ENCODE measurements around the gene NIPAL4.

NIPAL4 gene

DNA sequence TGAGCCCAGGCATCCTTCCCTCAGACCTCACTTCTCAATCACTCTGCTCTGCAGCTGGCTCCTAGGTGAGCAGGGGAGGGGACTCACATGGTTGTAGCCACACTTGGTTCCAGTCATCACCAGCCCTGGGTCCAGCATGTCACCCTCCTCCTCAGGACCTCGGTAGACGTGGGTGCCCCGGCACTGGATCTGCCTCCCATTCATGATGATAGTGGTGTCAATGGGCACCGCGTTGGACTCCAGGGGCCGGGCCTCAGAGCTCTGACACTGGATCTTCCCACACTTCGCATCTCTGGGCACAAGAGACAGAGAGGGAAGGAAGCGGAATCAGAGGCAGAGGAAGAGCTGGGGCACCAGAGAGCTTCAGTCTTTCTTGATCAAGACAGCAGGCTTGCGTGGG, 32.9 kb downstream of the NIPAL4 start:
- no peak overlapping the region for H3K4me3 ChIP-seq (ENCODE audit: control insufficient read depth, low read depth, low read length)
- DNase-seq (ENCODE audit: low read depth): no peak
- TF ChIP-seq, protein P1, sequence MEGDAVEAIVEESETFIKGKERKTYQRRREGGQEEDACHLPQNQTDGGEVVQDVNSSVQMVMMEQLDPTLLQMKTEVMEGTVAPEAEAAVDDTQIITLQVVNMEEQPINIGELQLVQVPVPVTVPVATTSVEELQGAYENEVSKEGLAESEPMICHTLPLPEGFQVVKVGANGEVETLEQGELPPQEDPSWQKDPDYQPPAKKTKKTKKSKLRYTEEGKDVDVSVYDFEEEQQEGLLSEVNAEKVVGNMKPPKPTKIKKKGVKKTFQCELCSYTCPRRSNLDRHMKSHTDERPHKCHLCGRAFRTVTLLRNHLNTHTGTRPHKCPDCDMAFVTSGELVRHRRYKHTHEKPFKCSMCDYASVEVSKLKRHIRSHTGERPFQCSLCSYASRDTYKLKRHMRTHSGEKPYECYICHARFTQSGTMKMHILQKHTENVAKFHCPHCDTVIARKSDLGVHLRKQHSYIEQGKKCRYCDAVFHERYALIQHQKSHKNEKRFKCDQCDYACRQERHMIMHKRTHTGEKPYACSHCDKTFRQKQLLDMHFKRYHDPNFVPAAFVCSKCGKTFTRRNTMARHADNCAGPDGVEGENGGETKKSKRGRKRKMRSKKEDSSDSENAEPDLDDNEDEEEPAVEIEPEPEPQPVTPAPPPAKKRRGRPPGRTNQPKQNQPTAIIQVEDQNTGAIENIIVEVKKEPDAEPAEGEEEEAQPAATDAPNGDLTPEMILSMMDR (IDR thresholded peaks at IDR 0.05; ENCODE audit: control insufficient read depth, insufficient read depth, low read depth, low read length, missing control alignments): no peak

DNA sequence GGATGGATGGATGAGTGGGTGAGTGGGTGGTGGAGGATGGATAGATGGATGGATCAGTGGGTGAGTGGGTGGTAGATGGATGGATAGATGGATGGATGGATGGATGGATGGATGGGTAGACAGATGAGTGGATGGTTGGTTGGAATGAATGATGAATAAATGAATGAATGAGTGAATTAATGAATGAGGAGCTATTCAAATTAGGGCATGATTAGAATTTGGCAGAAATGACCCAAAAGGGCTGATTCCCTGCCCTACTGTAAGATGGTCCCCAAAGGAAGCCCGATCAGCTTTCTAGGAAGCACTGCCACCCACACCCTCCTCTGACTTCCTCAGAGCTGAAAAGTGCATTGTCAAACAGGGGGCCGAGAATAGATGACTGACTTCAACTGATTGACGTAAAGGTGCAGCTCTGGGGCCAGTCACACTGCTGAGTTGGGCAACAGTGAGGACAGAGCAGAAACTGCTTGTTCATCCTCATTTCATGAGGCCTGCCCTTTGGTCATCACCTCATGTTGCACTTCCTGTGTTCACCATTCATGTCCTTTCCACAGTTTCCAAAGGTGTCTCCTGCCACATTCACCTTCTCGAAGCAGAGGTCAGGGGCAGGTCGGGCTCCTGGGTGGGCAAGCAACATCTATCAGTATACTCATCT, 34.3 kb downstream of the NIPAL4 start:
- TF ChIP-seq, protein P1 (IDR thresholded peaks at IDR 0.05; ENCODE audit: control insufficient read depth, insufficient read depth, low read depth, low read length, missing control alignments): no peak
- no peak for DNase-seq (ENCODE audit: low read depth)
- no peak overlapping the region for H3K4me3 ChIP-seq (ENCODE audit: control insufficient read depth, low read depth, low read length)

DNA sequence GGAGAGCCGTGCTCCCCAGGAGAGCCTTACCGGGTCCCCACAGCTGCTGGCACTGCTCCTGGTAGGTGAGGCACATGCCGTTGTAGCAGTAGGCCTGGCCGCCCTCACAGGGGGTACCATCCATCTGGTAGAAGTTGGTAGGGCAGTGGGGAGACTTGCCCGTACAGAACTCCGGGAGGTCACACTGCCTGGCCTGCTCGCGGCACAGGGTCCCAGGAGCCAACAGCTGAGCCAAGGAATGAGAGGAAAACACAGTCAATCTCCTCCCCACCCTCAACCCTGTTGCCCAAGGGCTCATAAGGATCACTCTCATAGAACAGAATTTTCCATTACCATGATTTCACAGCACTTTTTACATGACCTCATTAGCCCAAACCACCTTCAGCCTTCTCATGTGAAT, 36.9 kb downstream of the NIPAL4 start:
- H3K4me3 ChIP-seq (ENCODE audit: control insufficient read depth, low read depth, low read length): no peak overlapping the region
- DNase-seq (ENCODE audit: low read depth): no peak
- TF ChIP-seq, protein P1 (IDR thresholded peaks at IDR 0.05; ENCODE audit: control insufficient read depth, insufficient read depth, low read depth, low read length, missing control alignments): no peak

DNA sequence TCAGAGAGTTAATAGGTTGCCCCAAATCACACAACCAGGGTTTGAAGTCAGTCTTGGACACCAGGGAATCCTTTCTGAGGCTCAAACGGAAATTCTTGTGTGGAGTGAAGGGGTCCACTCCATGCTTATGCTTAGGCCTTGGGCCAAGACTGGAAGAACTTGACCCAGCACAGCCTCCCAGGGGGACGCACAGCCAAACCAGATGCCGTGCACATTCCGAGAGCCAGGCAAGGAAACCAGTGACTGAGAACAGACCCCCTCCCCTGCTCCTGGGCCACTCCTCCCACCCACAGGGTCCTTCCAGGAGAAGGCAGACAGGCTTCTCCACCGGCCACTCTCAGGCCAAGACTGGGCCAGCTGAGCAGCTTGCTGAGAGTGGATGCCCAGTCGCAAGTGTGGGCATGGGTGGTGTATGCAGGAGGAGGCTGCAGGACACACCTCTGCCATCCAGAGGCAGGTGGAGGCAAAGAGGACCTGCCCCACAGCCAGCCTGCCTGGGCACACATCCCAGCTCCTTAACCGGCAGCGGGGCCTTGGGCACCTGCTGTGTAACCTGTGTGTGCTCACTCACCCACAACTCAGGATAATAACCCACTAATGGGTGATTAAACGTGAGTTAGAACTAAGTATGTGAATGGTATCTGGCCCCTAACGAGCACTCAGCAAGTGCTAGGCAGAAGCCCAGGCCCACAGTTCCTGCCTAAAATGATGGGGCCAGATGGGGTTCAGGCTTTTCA, 38.0 kb downstream of the NIPAL4 start:
- TF ChIP-seq, protein P1 (IDR thresholded peaks at IDR 0.05; ENCODE audit: control insufficient read depth, insufficient read depth, low read depth, low read length, missing control alignments): no peak
- H3K4me3 ChIP-seq (ENCODE audit: control insufficient read depth, low read depth, low read length): no peak overlapping the region
- DNase-seq (ENCODE audit: low read depth): no peak

DNA sequence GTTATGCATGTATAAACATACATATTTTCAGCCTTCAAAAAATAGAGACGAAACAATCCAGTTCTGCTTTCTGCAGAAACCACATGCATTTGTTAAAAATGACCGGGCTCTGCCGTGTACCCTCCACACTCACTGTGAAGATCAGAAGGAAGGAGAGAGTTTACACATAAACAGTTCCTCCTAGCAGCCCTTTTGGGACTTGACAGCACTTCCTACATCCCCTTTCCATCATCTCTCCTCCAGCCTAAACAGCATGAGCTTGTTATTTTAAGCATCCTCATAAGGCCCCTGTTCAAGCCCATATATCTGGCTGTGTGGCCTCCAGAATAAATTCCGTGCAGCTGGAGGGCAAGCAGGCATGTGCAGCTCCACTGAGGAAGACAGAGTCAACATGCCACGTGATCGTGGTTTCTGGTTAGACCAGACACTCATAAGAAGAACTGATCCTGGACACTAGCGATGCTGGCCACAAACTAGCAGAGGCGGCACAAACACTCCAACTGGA, 42.2 kb downstream of the NIPAL4 start:
- TF ChIP-seq, protein P1 (IDR thresholded peaks at IDR 0.05; ENCODE audit: control insufficient read depth, insufficient read depth, low read depth, low read length, missing control alignments): no peak
- DNase-seq (ENCODE audit: low read depth): no peak
- H3K4me3 ChIP-seq (ENCODE audit: control insufficient read depth, low read depth, low read length): no peak overlapping the region

DNA sequence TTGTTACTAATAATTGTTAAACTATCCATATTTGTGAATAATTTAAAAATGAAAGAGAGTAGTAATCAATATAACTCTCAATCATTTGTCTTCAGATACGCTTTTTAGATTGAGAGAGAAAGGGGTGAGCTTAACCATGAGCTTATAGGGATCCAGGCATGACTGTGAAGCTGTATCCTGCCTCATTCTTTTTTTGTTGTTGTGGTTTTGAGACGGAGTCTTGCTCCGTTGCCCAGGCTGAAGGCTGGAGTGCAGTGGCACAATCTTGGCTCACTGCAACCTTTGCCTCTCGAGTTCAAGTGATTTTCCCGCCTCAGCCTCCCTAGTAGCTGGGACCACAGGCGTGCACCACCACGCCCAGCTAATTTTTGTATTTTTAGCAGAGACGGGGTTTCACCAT, 44.0 kb downstream of the NIPAL4 start:
- no peak overlapping the region for H3K4me3 ChIP-seq (ENCODE audit: control insufficient read depth, low read depth, low read length)
- TF ChIP-seq, protein P1 (IDR thresholded peaks at IDR 0.05; ENCODE audit: control insufficient read depth, insufficient read depth, low read depth, low read length, missing control alignments): no peak
- no peak for DNase-seq (ENCODE audit: low read depth)

Data from AG09309 (cell line).